ENCODE measurements around the gene KIAA1217.

Gene KIAA1217

GRCh38 chr10:24561453-24561852, 352.5 kb downstream of the KIAA1217 start:
- DNase-seq, result no peak

DNA sequence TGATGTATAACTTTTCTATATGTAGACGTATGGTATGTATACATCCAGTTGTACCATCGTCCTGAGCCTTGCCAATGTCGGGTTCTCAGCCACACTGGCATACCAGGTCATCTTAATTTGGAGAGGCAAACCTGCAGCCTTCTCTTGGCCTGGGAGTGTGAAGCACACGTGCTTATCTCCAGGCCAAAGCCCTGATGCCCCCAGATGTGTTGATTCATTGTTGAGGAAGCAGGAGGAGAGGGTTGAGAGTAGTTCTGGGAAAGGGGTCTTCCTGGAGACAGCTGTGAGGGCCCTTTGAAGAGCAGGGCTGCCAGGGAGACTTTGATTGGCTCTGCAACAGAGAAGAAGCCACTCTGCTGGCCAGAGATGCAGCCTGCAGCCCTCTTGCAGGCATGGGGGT, 359.1 kb downstream of the KIAA1217 start:
- DNase-seq, result no peak

GRCh38 chr10:24569330-24569796, 360.4 kb downstream of the KIAA1217 start:
- no peak for DNase-seq

DNA sequence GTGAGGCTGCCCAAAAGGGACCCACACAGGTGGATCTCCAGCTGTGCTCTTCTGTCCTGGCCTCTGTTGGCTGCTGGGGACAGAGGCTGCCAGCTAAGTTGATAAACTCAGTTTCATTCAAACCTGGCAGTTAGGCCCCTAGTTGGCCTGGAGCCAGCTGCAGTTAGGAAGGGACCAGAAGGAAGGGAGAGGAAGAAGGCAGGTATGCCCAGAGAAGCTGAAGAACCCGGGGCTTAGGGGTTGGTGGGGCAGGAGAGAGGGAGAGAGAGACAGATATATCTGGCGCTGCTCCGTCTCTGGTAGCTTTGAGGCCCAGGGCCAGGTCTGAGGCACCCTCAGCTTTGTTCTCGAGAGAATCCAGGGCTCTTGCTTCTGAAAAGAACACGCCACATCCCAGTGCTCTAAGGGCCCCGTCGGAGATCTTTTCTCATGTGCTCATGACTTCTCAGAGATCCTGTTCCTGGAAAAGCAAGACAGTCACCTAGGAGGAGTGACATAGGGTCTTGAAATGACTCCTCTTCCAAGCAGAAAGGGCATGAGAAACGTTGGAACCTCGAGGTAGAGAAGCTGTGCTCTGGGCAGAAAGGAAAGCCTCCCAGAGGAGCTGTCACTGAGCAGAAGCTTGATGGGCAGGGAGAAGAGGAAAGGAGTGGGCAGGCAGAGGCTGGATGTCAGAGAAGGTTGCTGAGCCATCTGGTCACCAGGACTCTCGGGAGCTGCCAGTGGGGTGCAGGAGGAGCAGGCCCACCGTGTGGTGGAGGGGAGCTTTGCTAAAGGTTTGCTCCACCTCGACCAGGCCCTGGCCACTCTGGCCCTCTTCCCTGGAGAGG, 361.1 kb downstream of the KIAA1217 start:
- no peak for DNase-seq

GRCh38 chr10:24570658-24571426, 361.9 kb downstream of the KIAA1217 start:
- DNase-seq, result no peak

- DNase-seq, result no peak
Measured at GRCh38 chr10:24571870-24572450, 363.0 kb downstream of the KIAA1217 start.

- DNase-seq, result no peak
Measured at GRCh38 chr10:24574161-24574560, 365.2 kb downstream of the KIAA1217 start.

- DNase-seq, result no peak
Measured at GRCh38 chr10:24574578-24575155, 365.7 kb downstream of the KIAA1217 start.

DNA sequence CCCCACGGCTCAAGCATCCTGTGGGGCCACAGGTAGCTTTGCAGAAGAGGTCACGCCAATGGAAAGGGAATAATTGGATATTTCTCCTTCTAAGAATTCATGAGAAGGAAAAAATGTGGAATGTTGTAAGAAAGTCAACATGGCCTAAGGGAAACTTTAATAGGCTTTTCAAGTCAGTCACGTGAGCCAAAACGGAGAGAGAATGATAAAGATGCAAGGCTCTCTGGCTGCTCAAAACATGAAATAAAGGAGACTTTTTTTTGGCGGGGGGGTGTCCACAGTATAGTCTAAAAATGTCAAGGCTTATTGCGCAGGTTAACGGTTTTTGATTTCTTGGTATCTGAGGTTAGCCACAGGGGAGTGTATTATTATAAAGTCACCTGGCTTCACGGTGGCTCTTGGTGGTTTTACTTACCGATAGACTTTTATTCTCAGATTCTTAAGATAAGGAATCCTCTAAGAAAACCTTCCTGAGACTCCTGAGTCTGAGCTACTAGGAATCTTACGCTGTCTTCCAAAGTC, 366.6 kb downstream of the KIAA1217 start:
- no peak for DNase-seq

DNA sequence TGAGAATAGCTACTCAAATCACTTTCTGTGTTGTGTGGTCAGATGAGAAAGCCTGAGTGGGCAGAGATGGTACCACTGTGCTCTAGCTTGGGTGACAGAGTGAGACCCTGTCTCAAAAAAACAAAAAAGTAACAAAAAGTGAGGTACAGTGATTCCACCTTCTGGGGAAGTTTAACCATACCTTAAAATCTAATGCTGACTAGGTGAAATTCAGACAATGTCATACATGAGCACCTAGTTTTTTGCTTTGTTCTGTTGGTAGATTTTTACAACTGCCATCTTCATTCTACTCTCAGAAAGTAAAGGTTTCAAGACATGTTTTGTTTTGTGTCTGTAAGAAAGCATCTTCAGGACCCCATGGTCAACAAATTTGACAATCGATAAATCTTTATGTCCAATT, 370.5 kb downstream of the KIAA1217 start:
- DNase-seq, result no peak

- DNase-seq, result no peak
Measured at GRCh38 chr10:24579906-24580305, 371.0 kb downstream of the KIAA1217 start.

- DNase-seq, result no peak
Measured at GRCh38 chr10:24589265-24589664, 380.3 kb downstream of the KIAA1217 start.

DNA sequence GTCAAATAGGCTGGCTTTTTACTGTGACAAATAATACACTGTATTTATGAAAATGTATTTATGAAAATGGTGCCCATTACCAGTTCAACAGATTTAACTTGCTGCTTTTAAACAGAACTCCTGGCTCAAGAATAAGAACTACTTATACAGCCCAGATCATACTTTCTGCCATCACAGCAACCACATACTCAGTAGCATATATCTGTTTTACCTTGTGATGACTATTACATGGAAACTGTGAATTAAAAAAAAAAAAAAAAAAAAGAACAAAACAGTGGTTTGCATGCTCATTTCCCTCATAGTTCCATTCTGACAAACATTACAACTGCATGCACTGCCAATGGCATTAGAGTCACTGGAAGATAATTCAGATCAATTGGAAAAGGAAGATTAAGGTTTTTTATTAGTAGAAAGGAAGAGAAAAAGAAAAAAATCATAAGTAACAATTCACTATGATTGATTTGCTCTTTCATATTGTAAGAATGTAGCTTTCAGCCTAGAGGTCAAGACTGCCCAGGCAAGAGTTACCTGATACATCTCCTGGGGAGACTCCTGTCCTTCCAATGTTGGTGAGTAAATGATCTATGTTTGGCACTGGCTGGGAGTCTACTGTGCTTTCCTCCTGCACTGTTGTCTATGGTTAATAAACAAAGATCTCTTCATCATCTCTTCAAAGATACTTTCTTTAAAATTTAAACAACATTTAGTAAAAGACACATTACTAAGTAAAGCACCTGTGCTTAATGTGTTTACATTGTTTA, 381.9 kb downstream of the KIAA1217 start:
- no peak for DNase-seq

DNA sequence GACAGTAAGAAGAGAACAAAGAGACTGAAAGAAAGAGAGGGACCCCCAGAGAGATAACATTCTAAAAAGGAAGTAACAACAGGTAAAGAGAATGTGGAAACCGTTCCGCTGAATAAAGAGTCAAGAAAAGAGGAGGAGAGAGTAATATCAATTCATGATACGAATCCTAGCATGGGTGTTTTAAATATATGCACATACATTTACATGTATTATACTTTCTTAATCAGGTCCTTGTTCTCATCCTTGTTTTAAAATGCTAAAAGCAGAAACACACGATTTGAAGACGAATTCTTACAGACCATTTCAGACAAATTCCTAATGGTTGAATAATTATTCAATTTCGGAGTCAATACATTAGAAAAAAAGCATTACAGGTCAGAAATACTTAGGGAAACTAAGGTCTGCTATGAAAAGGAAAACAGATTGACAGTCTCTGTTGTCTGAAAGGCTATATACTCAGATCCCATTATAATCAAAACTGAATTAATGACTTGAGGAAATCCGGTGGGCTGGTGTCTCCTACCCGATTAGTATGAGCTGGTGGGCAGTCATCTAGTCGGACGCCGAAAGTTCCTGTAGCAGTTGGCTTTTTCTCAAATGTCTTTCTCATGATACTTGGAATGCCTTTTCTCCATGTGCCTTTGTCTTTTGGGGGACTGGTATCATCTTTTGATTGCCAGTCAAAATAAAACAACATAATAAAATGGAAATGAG, 387.4 kb downstream of the KIAA1217 start:
- no peak for DNase-seq

- no peak for DNase-seq
Measured at GRCh38 chr10:24597426-24597825, 388.5 kb downstream of the KIAA1217 start.
